ENCODE data around the gene MTCH2.

The MTCH2 gene

GRCh38 chr11:47573321-47573720 lies 69.0 kb downstream of the MTCH2 start:
- H3K36me3 ChIP-seq (ENCODE audit: insufficient read depth, low read length), result peaks cover 75% of the 10 kb centered on the region
- no peaks in the 10 kb centered on the region for H3K27me3 ChIP-seq (ENCODE audit: insufficient read depth, low read length)
- no peak overlapping the region for H3K4me3 ChIP-seq (ENCODE audit: low read length)
- H3K9me3 ChIP-seq (ENCODE audit: insufficient read depth, low read depth, low read length), result no peaks in the 10 kb centered on the region
- H3K27ac ChIP-seq (ENCODE audit: low read depth, low read length), result no peak overlapping the region
- peaks cover 5% of the 10 kb centered on the region; the same call in 1 of the 2 replicates for H3K4me1 ChIP-seq (ENCODE audit: insufficient read depth, low read length)
- 94% methylated on average over 11 of the region's 11 CpGs for WGBS
- no peak overlapping the region for H3K9ac ChIP-seq (ENCODE audit: low read depth, low read length)

GRCh38 chr11:47572715-47573255 lies 69.6 kb downstream of the MTCH2 start:
- Histone ChIP-seq H3K36me3 (ENCODE audit: insufficient read depth, low read length) (peaks cover 75% of the 10 kb centered on the region), H3K27ac (ENCODE audit: low read depth, low read length) (no peak overlapping the region), H3K9ac (ENCODE audit: low read depth, low read length) (no peak overlapping the region), H3K9me3 (ENCODE audit: insufficient read depth, low read depth, low read length) (no peaks in the 10 kb centered on the region), H3K27me3 (ENCODE audit: insufficient read depth, low read length) (no peaks in the 10 kb centered on the region), H3K4me1 (ENCODE audit: insufficient read depth, low read length) (peaks cover under 1% of the 10 kb centered on the region; the same call in 1 of the 2 replicates), H3K4me3 (ENCODE audit: low read length) (no peak overlapping the region)
- 95% methylated on average over 8 of the region's 8 CpGs for WGBS

- Histone ChIP-seq H3K9ac (ENCODE audit: low read depth, low read length) (no peak overlapping the region), H3K27ac (ENCODE audit: low read depth, low read length) (no peak overlapping the region), H3K27me3 (ENCODE audit: insufficient read depth, low read length) (no peaks in the 10 kb centered on the region), H3K4me1 (ENCODE audit: insufficient read depth, low read length) (0 out of 2 replicates have a peak, but pooled peaks cover under 1% of the 10 kb centered on the region), H3K9me3 (ENCODE audit: insufficient read depth, low read depth, low read length) (no peaks in the 10 kb centered on the region), H3K36me3 (ENCODE audit: insufficient read depth, low read length) (peaks cover 68% of the 10 kb centered on the region), H3K4me3 (ENCODE audit: low read length) (no peak overlapping the region)
- 94% methylated on average over 1 of the region's 1 CpG for WGBS
Measured at GRCh38 chr11:47571895-47572294, 70.5 kb downstream of the MTCH2 start.

GRCh38 chr11:47571357-47571729 lies 71.0 kb downstream of the MTCH2 start:
- no peak overlapping the region for H3K27ac ChIP-seq (ENCODE audit: low read depth, low read length)
- no peaks in the 10 kb centered on the region for H3K27me3 ChIP-seq (ENCODE audit: insufficient read depth, low read length)
- peaks cover 4% of the 10 kb centered on the region; the same call in 1 of the 2 replicates for H3K4me1 ChIP-seq (ENCODE audit: insufficient read depth, low read length)
- H3K4me3 ChIP-seq (ENCODE audit: low read length), result no peak overlapping the region
- WGBS, result 93% methylated on average over 4 of the region's 4 CpGs
- H3K36me3 ChIP-seq (ENCODE audit: insufficient read depth, low read length), result peaks cover 65% of the 10 kb centered on the region
- H3K9ac ChIP-seq (ENCODE audit: low read depth, low read length), result no peak overlapping the region
- no peaks in the 10 kb centered on the region for H3K9me3 ChIP-seq (ENCODE audit: insufficient read depth, low read depth, low read length)

GRCh38 chr11:47570651-47571356 lies 71.6 kb downstream of the MTCH2 start:
- H3K4me3 ChIP-seq (ENCODE audit: low read length), result no peak overlapping the region
- no peak overlapping the region for H3K27ac ChIP-seq (ENCODE audit: low read depth, low read length)
- H3K36me3 ChIP-seq (ENCODE audit: insufficient read depth, low read length), result peaks cover 63% of the 10 kb centered on the region
- no peak overlapping the region for H3K9ac ChIP-seq (ENCODE audit: low read depth, low read length)
- H3K27me3 ChIP-seq (ENCODE audit: insufficient read depth, low read length), result no peaks in the 10 kb centered on the region
- no peaks in the 10 kb centered on the region for H3K9me3 ChIP-seq (ENCODE audit: insufficient read depth, low read depth, low read length)
- 97% methylated on average over 3 of the region's 3 CpGs for WGBS
- peaks cover 4% of the 10 kb centered on the region; the same call in 1 of the 2 replicates for H3K4me1 ChIP-seq (ENCODE audit: insufficient read depth, low read length)

GRCh38 chr11:47569646-47570045 lies 72.7 kb downstream of the MTCH2 start:
- H3K9ac ChIP-seq (ENCODE audit: low read depth, low read length), result no peak overlapping the region
- WGBS, result 93% methylated on average over 7 of the region's 7 CpGs
- no peak overlapping the region for H3K4me3 ChIP-seq (ENCODE audit: low read length)
- H3K36me3 ChIP-seq (ENCODE audit: insufficient read depth, low read length), result peaks cover 54% of the 10 kb centered on the region
- H3K4me1 ChIP-seq (ENCODE audit: insufficient read depth, low read length), result peaks cover 4% of the 10 kb centered on the region; the same call in 1 of the 2 replicates
- H3K9me3 ChIP-seq (ENCODE audit: insufficient read depth, low read depth, low read length), result no peaks in the 10 kb centered on the region
- H3K27me3 ChIP-seq (ENCODE audit: insufficient read depth, low read length), result no peaks in the 10 kb centered on the region
- H3K27ac ChIP-seq (ENCODE audit: low read depth, low read length), result no peak overlapping the region
